ENCODE data around the gene CHKB. TPM values are rescaled to one million over a fixed set of nuclear protein-coding genes. Genes with fewer than 3 reads are reported as not detected.
"Not testable (repeated sequence)": the region's sequence is repeated elsewhere in the genome, so short reads cannot be mapped to it uniquely, and the experiment has no call there.

Gene CHKB
- total and polyA plus RNA-seq, 2 donors (not counting 1 experiment from before 2014, with no cell fraction given), result 21.9 to 22.8 TPM

- Histone ChIP-seq H2AFZ (ENCODE audit: low read length) (peak overlapping the region; percentile 19), H3K4me3 (replicated peaks in 1 of 4; ENCODE audit: control extremely low read depth in 1 of 4, insufficient read depth in 1 of 4, low read depth in 3 of 4, low read length in 4 of 4) (peak overlapping the region in 2 of 4 experiments; percentile 1 to 31), H4K20me1 (ENCODE audit: control insufficient read depth, extremely low read depth, insufficient read depth, low read length) (no peaks in the 10 kb centered on the region), H3K27ac (ENCODE audit: insufficient read depth, low read length) (no peak overlapping the region), H3K27me3 (ENCODE audit: control insufficient read depth, insufficient read depth, low read length) (peaks cover 24% of the 10 kb centered on the region), H3K36me3 (ENCODE audit: control insufficient read depth, insufficient read depth, low read length) (no peaks in the 10 kb centered on the region), H3K9me3 (ENCODE audit: control insufficient read depth, insufficient read depth, low read depth, low read length) (no peaks in the 10 kb centered on the region), H3K4me1 (ENCODE audit: control insufficient read depth, extremely low read depth, insufficient read depth, low read length) (peaks cover 5% of the 10 kb centered on the region), H3K9ac (ENCODE audit: insufficient read depth, low read length) (no peak overlapping the region), H3K79me2 (ENCODE audit: control insufficient read depth, insufficient read depth, low read length) (no peaks in the 10 kb centered on the region), H3K4me2 (ENCODE audit: extremely low read depth, insufficient read depth, low read length) (peak overlapping the region; percentile 40)
- peak; percentile 55 to 64 for DNase-seq (ENCODE audit: low read depth in 2 of 2)
- TF ChIP-seq CTCF (conservative IDR thresholded peaks at IDR 0.05 in 1 of 2, IDR thresholded peaks at IDR 0.05 in 1 of 2; ENCODE audit: low read depth in 1 of 2, low read length in 2 of 2), result peak; percentile 47 to 63
- TF ChIP-seq EZH2 (IDR thresholded peaks at IDR 0.05; ENCODE audit: low read length, missing control alignments), result no peak
Observed at GRCh38 chr22:50544078-50544745, 38.4 kb downstream of the CHKB start.

GRCh38 chr22:50542416-50542927, 40.2 kb downstream of the CHKB start:
- Histone ChIP-seq H3K27ac (ENCODE audit: insufficient read depth, low read length) (no peak overlapping the region), H3K4me1 (ENCODE audit: control insufficient read depth, extremely low read depth, insufficient read depth, low read length) (peaks cover 7% of the 10 kb centered on the region), H3K27me3 (ENCODE audit: control insufficient read depth, insufficient read depth, low read length) (peaks cover 15% of the 10 kb centered on the region), H3K4me3 (replicated peaks in 1 of 4; ENCODE audit: control extremely low read depth in 1 of 4, insufficient read depth in 1 of 4, low read depth in 3 of 4, low read length in 4 of 4) (no peak overlapping the region), H2AFZ (ENCODE audit: low read length) (no peak overlapping the region), H3K9ac (ENCODE audit: insufficient read depth, low read length) (no peak overlapping the region), H3K36me3 (ENCODE audit: control insufficient read depth, insufficient read depth, low read length) (no peaks in the 10 kb centered on the region), H3K9me3 (ENCODE audit: control insufficient read depth, insufficient read depth, low read depth, low read length) (no peaks in the 10 kb centered on the region), H3K79me2 (ENCODE audit: control insufficient read depth, insufficient read depth, low read length) (no peaks in the 10 kb centered on the region), H4K20me1 (ENCODE audit: control insufficient read depth, extremely low read depth, insufficient read depth, low read length) (no peaks in the 10 kb centered on the region), H3K4me2 (ENCODE audit: extremely low read depth, insufficient read depth, low read length) (no peak overlapping the region)
- DNase-seq (ENCODE audit: low read depth in 2 of 2), result no peak
- TF ChIP-seq CTCF (conservative IDR thresholded peaks at IDR 0.05 in 1 of 2, IDR thresholded peaks at IDR 0.05 in 1 of 2; ENCODE audit: low read depth in 1 of 2, low read length in 2 of 2) (no peak), EZH2 (IDR thresholded peaks at IDR 0.05; ENCODE audit: low read length, missing control alignments) (no peak)

GRCh38 chr22:50541667-50542026, 41.0 kb downstream of the CHKB start:
- not testable (repeated sequence) for H3K9ac ChIP-seq (ENCODE audit: insufficient read depth, low read length); H3K4me3 ChIP-seq (replicated peaks in 1 of 4; ENCODE audit: control extremely low read depth in 1 of 4, insufficient read depth in 1 of 4, low read depth in 3 of 4, low read length in 4 of 4); H3K4me1 ChIP-seq (ENCODE audit: control insufficient read depth, extremely low read depth, insufficient read depth, low read length); H4K20me1 ChIP-seq (ENCODE audit: control insufficient read depth, extremely low read depth, insufficient read depth, low read length); H3K9me3 ChIP-seq (ENCODE audit: control insufficient read depth, insufficient read depth, low read depth, low read length); H3K4me2 ChIP-seq (ENCODE audit: extremely low read depth, insufficient read depth, low read length); H3K36me3 ChIP-seq (ENCODE audit: control insufficient read depth, insufficient read depth, low read length); H3K79me2 ChIP-seq (ENCODE audit: control insufficient read depth, insufficient read depth, low read length); H2AFZ ChIP-seq (ENCODE audit: low read length)
- Histone ChIP-seq H3K27me3 (ENCODE audit: control insufficient read depth, insufficient read depth, low read length) (peaks cover 14% of the 10 kb centered on the region), H3K27ac (ENCODE audit: insufficient read depth, low read length) (peak overlapping the region; percentile 6)
- peak; percentile 59 to 89 for DNase-seq (ENCODE audit: low read depth in 2 of 2)

All from fibroblast of lung (primary cell).